Mesenchymal stem cell (in vitro differentiated cells and primary cell): ENCODE results near the gene FBRSL1.

Experiments
- DNase-seq: peaks from one replicate; pipeline ENCODE4 v3.0.0-alpha.2; 2013
- H2AFZ ChIP-seq: one replicate; pipeline ENCODE4 v1.6.1; 2013; ENCODE audit warnings: low read depth, mild to moderate bottlenecking, control low read depth, inconsistent platforms, low read length, moderate library complexity
- H2AK5ac ChIP-seq: 2 replicates; pipeline ENCODE4 v1.6.1; 2013; ENCODE audit warnings: low read length, moderate library complexity, mild to moderate bottlenecking, inconsistent platforms; ENCODE audit not compliant: severe bottlenecking
- H2BK120ac ChIP-seq: one replicate; pipeline ENCODE4 v1.6.1; 2013; ENCODE audit warnings: low read depth, mild to moderate bottlenecking, inconsistent platforms, low read length, moderate library complexity
- H2BK12ac ChIP-seq, 2 experiments: one replicate each; pipeline ENCODE4 v1.6.1; 2013; ENCODE audit warnings: inconsistent platforms in 2 of 2, low read length in 2 of 2, mild to moderate bottlenecking in 2 of 2, moderate library complexity in 2 of 2, control low read depth in 1 of 2
- H2BK15ac ChIP-seq: one replicate; pipeline ENCODE4 v1.6.1; 2013; ENCODE audit warnings: mild to moderate bottlenecking, low read depth, inconsistent platforms; ENCODE audit not compliant: poor library complexity, severe bottlenecking
- H2BK5ac ChIP-seq: 2 replicates; pipeline ENCODE4 v1.6.1; 2013; ENCODE audit warnings: low read depth, mild to moderate bottlenecking, low read length, control low read depth, inconsistent platforms; ENCODE audit not compliant: poor library complexity, severe bottlenecking
- H3K14ac ChIP-seq, 2 experiments: one replicate each; pipeline ENCODE4 v1.6.1; 2013; ENCODE audit warnings: inconsistent platforms in 2 of 2, low read length in 2 of 2, control low read depth in 1 of 2, mild to moderate bottlenecking in 1 of 2, moderate library complexity in 1 of 2
- H3K18ac ChIP-seq, 2 experiments: one replicate each; pipeline ENCODE4 v1.6.1; 2013; ENCODE audit warnings: inconsistent platforms in 2 of 2, low read length in 2 of 2, control low read depth in 1 of 2, low read depth in 1 of 2, mild to moderate bottlenecking in 1 of 2
- H3K23ac ChIP-seq, 2 experiments: one replicate each; pipeline ENCODE4 v1.6.1; 2013; ENCODE audit warnings: inconsistent platforms in 2 of 2, low read length in 2 of 2, mild to moderate bottlenecking in 2 of 2, moderate library complexity in 2 of 2, control low read depth in 1 of 2
- H3K27ac ChIP-seq: 2 replicates; pipeline ENCODE4 v1.5.1; 2013; ENCODE audit warnings: mild to moderate bottlenecking, moderate library complexity, low read length, control low read depth, inconsistent platforms; ENCODE audit not compliant: poor library complexity, severe bottlenecking
- H3K27me3 ChIP-seq, 2 experiments: 2 replicates each; pipeline versions ENCODE4 v1.6.1 to v1.7.0; 2013; ENCODE audit warnings: low read length in 2 of 2, mild to moderate bottlenecking in 2 of 2, moderate library complexity in 2 of 2, control low read depth in 1 of 2, inconsistent platforms in 1 of 2; ENCODE audit not compliant: control insufficient read depth in 1 of 2, insufficient read depth in 1 of 2
- H3K36me3 ChIP-seq, 2 experiments: 2 replicates each; pipeline versions ENCODE4 v1.6.1 to v1.7.0; 2013; ENCODE audit warnings: low read length in 2 of 2, control low read depth in 1 of 2, inconsistent platforms in 1 of 2, low read depth in 1 of 2, mild to moderate bottlenecking in 1 of 2; ENCODE audit not compliant: insufficient read depth in 2 of 2, control insufficient read depth in 1 of 2
- H3K4ac ChIP-seq, 2 experiments: one replicate each; pipeline ENCODE4 v1.6.1; 2013; ENCODE audit warnings: inconsistent platforms in 2 of 2, low read length in 2 of 2, mild to moderate bottlenecking in 2 of 2, moderate library complexity in 2 of 2, control low read depth in 1 of 2, low read depth in 1 of 2
- H3K4me1 ChIP-seq: 2 replicates; pipeline ENCODE4 v1.6.1; 2013; ENCODE audit warnings: low read depth, low read length, control low read depth; ENCODE audit not compliant: control insufficient read depth, insufficient read depth
- H3K4me2 ChIP-seq: 2 replicates; pipeline ENCODE4 v1.6.1; 2013; ENCODE audit warnings: low read length, mild to moderate bottlenecking, inconsistent platforms; ENCODE audit not compliant: poor library complexity, severe bottlenecking
- H3K4me3 ChIP-seq, 2 experiments: 2 replicates each; pipeline versions ENCODE4 v1.5.1 to v1.7.0; 2013; ENCODE audit warnings: low read length in 2 of 2, mild to moderate bottlenecking in 2 of 2, control low read depth in 1 of 2, low read depth in 1 of 2; ENCODE audit not compliant: insufficient read depth in 1 of 2
- H3K79me1 ChIP-seq: replicated peaks from 2 replicates; pipeline ENCODE4 v1.6.1; 2013; ENCODE audit warnings: mild to moderate bottlenecking, control low read depth, low read length, inconsistent platforms; ENCODE audit not compliant: poor library complexity, severe bottlenecking
- H3K9ac ChIP-seq: 2 replicates; pipeline ENCODE4 v1.7.0; 2013; ENCODE audit warnings: mild to moderate bottlenecking, low read length, moderate library complexity
- H3K9me3 ChIP-seq: 2 replicates; pipeline ENCODE4 v1.7.0; 2013; ENCODE audit warnings: mild to moderate bottlenecking, low read length; ENCODE audit not compliant: control insufficient read depth
- H4K8ac ChIP-seq: one replicate; pipeline ENCODE4 v1.6.1; 2013; ENCODE audit warnings: inconsistent platforms, mild to moderate bottlenecking, low read length, moderate library complexity
- H4K91ac ChIP-seq: one replicate; pipeline ENCODE4 v1.6.1; 2013; ENCODE audit warnings: mild to moderate bottlenecking, low read length, inconsistent platforms
- WGBS: methylation state at CpG from one replicate; pipeline ENCODE4 v1.1.7; 2013; ENCODE audit warnings: mixed read lengths; 5-methylcytosine and 5-hydroxymethylcytosine counted together

FBRSL1 gene

DNA sequence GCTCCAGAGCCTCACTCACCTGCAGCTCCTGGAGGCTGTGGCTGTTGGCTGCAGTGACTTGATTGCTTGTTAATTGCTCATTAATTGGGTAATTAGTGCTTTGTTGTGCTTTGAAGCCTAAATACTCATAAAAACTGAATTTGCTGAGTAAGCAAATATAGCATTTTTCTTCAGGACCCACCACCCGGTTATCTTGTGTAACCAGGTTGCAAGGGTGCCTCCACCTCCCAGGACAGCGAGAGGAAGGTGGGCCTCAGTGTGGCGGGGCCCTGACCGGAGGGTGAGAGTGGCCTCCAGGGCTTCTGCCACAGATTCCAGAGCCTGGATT is 48.7 kb downstream of the FBRSL1 start:
- H3K4ac ChIP-seq = no peak overlapping the region
- no peak overlapping the region for H2AFZ ChIP-seq
- H3K4me1 ChIP-seq = peaks cover 7% of the 10 kb centered on the region
- H2BK15ac ChIP-seq = no peak overlapping the region
- 94% methylated on average over 4 of the region's 4 CpGs for WGBS
- no peak overlapping the region for H2BK5ac ChIP-seq
- no peak overlapping the region for H3K23ac ChIP-seq
- no peak overlapping the region for H4K8ac ChIP-seq
- H3K27me3 ChIP-seq = no peaks in the 10 kb centered on the region
- no peak overlapping the region for H2BK12ac ChIP-seq
- no peak overlapping the region for H3K4me3 ChIP-seq
- no peak for DNase-seq
- no peak overlapping the region for H2BK120ac ChIP-seq
- H3K4me2 ChIP-seq = no peak overlapping the region
- no peak overlapping the region for H2AK5ac ChIP-seq
- no peak overlapping the region for H3K14ac ChIP-seq
- no peaks in the 10 kb centered on the region for H3K9me3 ChIP-seq
- no peak overlapping the region for H3K9ac ChIP-seq
- peaks cover 0 to 28% of the 10 kb centered on the region in 2 experiments for H3K36me3 ChIP-seq
- no peak overlapping the region for H3K27ac ChIP-seq
- H3K18ac ChIP-seq = no peak overlapping the region
- no peak overlapping the region for H4K91ac ChIP-seq
- H3K79me1 ChIP-seq = peaks cover 4% of the 10 kb centered on the region

DNA sequence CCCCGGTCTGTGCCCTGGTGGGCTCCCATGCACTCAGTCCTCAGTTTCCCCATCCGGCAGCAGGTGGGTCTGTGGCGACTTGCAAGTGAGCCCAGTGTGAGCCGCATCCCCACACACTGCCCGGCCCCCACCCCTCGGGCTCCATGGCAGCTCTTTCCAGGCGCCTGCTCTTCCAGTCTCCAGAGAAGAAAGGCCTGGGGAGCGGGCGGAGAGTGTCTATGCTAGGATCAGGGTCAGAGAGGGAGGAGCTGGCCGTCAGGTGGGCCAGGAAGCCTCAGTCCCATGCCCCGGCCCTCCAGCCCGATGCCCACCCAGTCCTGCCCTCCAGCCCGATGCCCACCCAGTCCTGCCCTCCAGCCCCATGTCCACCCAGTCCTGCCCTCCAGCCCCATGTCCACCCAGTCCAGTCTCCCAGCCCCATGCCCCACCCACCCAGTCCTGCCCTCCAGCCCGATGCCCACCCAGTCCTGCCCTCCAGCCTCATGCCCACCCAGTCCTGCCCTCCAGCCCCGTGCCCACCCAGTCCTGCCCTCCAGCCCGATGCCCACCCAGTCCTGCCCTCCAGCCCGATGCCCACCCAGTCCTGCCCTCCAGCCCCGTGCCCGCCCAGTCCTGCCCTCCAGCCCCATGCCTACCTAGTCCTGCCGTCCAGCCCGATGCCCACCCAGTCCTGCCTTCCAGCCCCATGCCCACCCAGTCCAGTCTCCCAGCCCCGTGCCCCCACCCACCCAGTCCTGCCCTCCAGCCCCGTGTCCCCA is 49.2 kb downstream of the FBRSL1 start:
- no peak overlapping the region for H3K4ac ChIP-seq
- no peak overlapping the region for H2BK15ac ChIP-seq
- H2BK120ac ChIP-seq = no peak overlapping the region
- H3K79me1 ChIP-seq = peaks cover 4% of the 10 kb centered on the region
- no peaks in the 10 kb centered on the region for H3K9me3 ChIP-seq
- no peak overlapping the region for H3K14ac ChIP-seq
- H3K18ac ChIP-seq = no peak overlapping the region
- no peak overlapping the region for H4K8ac ChIP-seq
- no peak overlapping the region for H2BK5ac ChIP-seq
- H3K9ac ChIP-seq = no peak overlapping the region
- no peak overlapping the region for H3K4me2 ChIP-seq
- H3K4me3 ChIP-seq = no peak overlapping the region
- peaks cover 0 to 24% of the 10 kb centered on the region in 2 experiments for H3K36me3 ChIP-seq
- no peak overlapping the region for H2AFZ ChIP-seq
- WGBS = 96% methylated on average over 12 of the region's 23 CpGs
- H2BK12ac ChIP-seq = no peak overlapping the region
- no peak overlapping the region for H3K27ac ChIP-seq
- H4K91ac ChIP-seq = no peak overlapping the region
- no peak overlapping the region for H2AK5ac ChIP-seq
- H3K4me1 ChIP-seq = peaks cover 10% of the 10 kb centered on the region
- H3K27me3 ChIP-seq = no peaks in the 10 kb centered on the region
- H3K23ac ChIP-seq = no peak overlapping the region
- no peak for DNase-seq

DNA sequence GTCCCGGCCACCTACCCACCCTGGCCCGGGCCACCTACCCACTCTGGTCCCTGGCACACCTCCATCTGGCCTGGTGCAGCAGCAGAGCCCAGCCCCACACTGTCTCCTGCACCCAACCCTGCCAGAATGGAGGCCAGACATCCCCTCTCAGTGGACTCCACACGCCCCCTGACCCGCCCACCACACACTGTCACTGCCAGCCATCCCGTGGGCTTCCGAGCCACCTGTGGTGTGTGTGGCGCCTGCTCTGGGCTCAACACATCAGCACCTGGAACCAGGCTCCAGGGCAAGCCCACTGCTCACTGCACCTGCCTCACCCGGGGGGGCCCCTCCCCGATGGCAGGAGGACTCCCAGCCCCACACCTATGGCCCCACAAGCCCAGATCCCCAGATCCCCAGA is 50.5 kb downstream of the FBRSL1 start:
- no peak overlapping the region for H3K14ac ChIP-seq
- WGBS = 94% methylated on average over 9 of the region's 9 CpGs

DNA sequence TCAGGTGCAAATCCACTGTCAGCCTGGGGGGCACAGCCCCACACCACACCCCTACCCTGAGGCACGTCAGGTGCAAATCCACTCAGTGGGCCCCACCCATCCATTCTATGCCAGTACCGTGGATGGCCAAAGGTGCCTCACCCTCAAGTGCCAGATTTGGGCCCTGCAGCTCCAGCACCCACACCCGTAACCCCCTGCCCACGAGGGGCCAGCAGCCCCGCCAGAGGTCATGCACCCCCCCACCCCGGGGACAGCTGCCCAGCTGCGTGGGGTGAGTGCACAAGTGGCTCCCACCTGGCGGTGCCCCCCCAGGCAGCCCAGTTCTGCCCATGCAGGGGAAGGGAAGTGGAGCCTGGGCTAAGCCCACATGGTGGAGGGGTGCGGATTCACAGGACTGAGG is 51.2 kb downstream of the FBRSL1 start:
- Histone ChIP-seq H3K9ac (no peak overlapping the region), H3K9me3 (no peaks in the 10 kb centered on the region), H3K4me3 (no peak overlapping the region), H3K79me1 (peaks cover 4% of the 10 kb centered on the region), H3K4ac (no peak overlapping the region), H3K4me1 (peaks cover 26% of the 10 kb centered on the region), H2BK5ac (no peak overlapping the region), H2AFZ (no peak overlapping the region), H4K8ac (no peak overlapping the region), H4K91ac (peak overlapping the region; percentile 31), H3K27ac (no peak overlapping the region), H3K4me2 (no peak overlapping the region), H3K14ac (no peak overlapping the region), H3K36me3 (peaks cover 0 to 18% of the 10 kb centered on the region in 2 experiments), H2AK5ac (no peak overlapping the region), H2BK15ac (no peak overlapping the region), H2BK120ac (no peak overlapping the region), H2BK12ac (no peak overlapping the region), H3K18ac (no peak overlapping the region), H3K23ac (no peak overlapping the region), H3K27me3 (no peaks in the 10 kb centered on the region)
- no peak for DNase-seq
- WGBS = 96% methylated on average over 9 of the region's 9 CpGs

More for the DNA sequence above, 50.5 kb downstream of the FBRSL1 start:
- Histone ChIP-seq H2AFZ (no peak overlapping the region), H3K4ac (no peak overlapping the region), H3K4me1 (peaks cover 18% of the 10 kb centered on the region), H2BK15ac (no peak overlapping the region), H3K36me3 (peaks cover 0 to 18% of the 10 kb centered on the region in 2 experiments), H3K9ac (no peak overlapping the region), H3K27ac (no peak overlapping the region), H3K4me3 (peak overlapping the region in 1 of 2 experiments; percentile 29), H2BK120ac (no peak overlapping the region), H3K79me1 (peaks cover 4% of the 10 kb centered on the region), H3K9me3 (no peaks in the 10 kb centered on the region), H3K27me3 (no peaks in the 10 kb centered on the region), H4K91ac (no peak overlapping the region), H2BK5ac (no peak overlapping the region), H2BK12ac (no peak overlapping the region), H3K4me2 (no peak overlapping the region), H3K18ac (no peak overlapping the region), H2AK5ac (no peak overlapping the region), H3K23ac (no peak overlapping the region), H4K8ac (no peak overlapping the region)
- no peak for DNase-seq
